WTC11 (cell line): ENCODE data around the gene MID1. TPM values are rescaled to one million over a fixed set of nuclear protein-coding genes. Genes with fewer than 3 reads are reported as not detected.

Source experiments
- ATAC-seq: fragments of 200-7000 bp; cut with Tn5 transposase; 2 replicates; pipeline ENCODE4 v1.10.0; 2021; ENCODE audit warnings: mild to moderate bottlenecking, moderate library complexity
- CTCF ChIA-PET: fragments of 300-600 bp; sonication (Branson Sonifier 250); formaldehyde crosslinking; loops from one replicate; lab custom pipeline; 2021; ENCODE audit warnings: antibody characterized with exemption; lab: Charles Lee
- POLR2A ChIA-PET: fragments of 350-600 bp; sonication (Branson Sonifier 250); formaldehyde crosslinking; loops from one replicate; lab custom pipeline; 2021; ENCODE audit warnings: antibody characterized with exemption; lab: Charles Lee
- DNase-seq: peaks from one replicate; pipeline ENCODE4 v3.0.0; 2021; ENCODE audit warnings: low spot score
- H3K27ac Mint-ChIP-seq: 2 replicates; pipeline ENCODE4 v1.8.0; 2021; ENCODE audit warnings: mixed read lengths
- H3K27me3 Mint-ChIP-seq: 2 replicates; pipeline ENCODE4 v1.8.0; 2021; ENCODE audit warnings: low read depth, mild to moderate bottlenecking, moderate library complexity, mixed read lengths
- H3K36me3 Mint-ChIP-seq: 2 replicates; pipeline ENCODE4 v1.8.0; 2021; ENCODE audit warnings: mixed read lengths
- H3K4me1 Mint-ChIP-seq: 2 replicates; pipeline ENCODE4 v1.8.0; 2022; ENCODE audit warnings: mixed read lengths
- H3K4me3 Mint-ChIP-seq: 2 replicates; pipeline ENCODE4 v1.8.0; 2021; ENCODE audit warnings: mild to moderate bottlenecking, moderate library complexity, mixed read lengths
- H3K9me3 Mint-ChIP-seq: 2 replicates; pipeline ENCODE4 v1.8.0; 2021; ENCODE audit warnings: mixed read lengths
- CBFB ChIP-seq: sonication (generic); formaldehyde crosslinking; IDR thresholded peaks from 2 replicates; pipeline ENCODE4 v1.8.1; 2022; ENCODE audit warnings: mild to moderate bottlenecking, low read depth, missing genetic modification reagents
- EMX1 ChIP-seq: fragments of 250-450 bp; sonication (Bioruptor Pico); IDR thresholded peaks from 2 replicates; pipeline ENCODE4 v1.8.0; 2021; ENCODE audit warnings: mild to moderate bottlenecking
- ETV6 ChIP-seq: sonication (generic); formaldehyde crosslinking; IDR thresholded peaks from 2 replicates; pipeline ENCODE4 v1.8.1; 2022; ENCODE audit warnings: mild to moderate bottlenecking, missing genetic modification reagents
- FOXK1 ChIP-seq: sonication (generic); formaldehyde crosslinking; IDR thresholded peaks from 2 replicates; pipeline ENCODE4 v1.8.0; 2022; ENCODE audit warnings: mild to moderate bottlenecking, moderate library complexity, missing genetic modification reagents
- GRHL2 ChIP-seq: fragments of 250-450 bp; sonication (Bioruptor Pico); IDR thresholded peaks from 2 replicates; pipeline ENCODE4 v1.8.0; 2022; ENCODE audit warnings: mild to moderate bottlenecking, moderate library complexity; ENCODE audit not compliant: insufficient replicate concordance, severe bottlenecking
- MYBL2 ChIP-seq: sonication (generic); formaldehyde crosslinking; IDR thresholded peaks from 2 replicates; pipeline ENCODE4 v1.8.1; 2023; ENCODE audit warnings: mild to moderate bottlenecking, moderate library complexity, missing genetic modification reagents
- PRDM15 ChIP-seq: sonication (generic); formaldehyde crosslinking; IDR thresholded peaks from 2 replicates; pipeline ENCODE4 v1.8.0; 2022; ENCODE audit warnings: missing genetic modification reagents
- RELA ChIP-seq: sonication (generic); formaldehyde crosslinking; IDR thresholded peaks from 2 replicates; pipeline ENCODE4 v1.8.1; 2022; ENCODE audit warnings: missing genetic modification reagents, mild to moderate bottlenecking, borderline replicate concordance
- TCF7 ChIP-seq: sonication (generic); formaldehyde crosslinking; IDR thresholded peaks from 2 replicates; pipeline ENCODE4 v1.8.0; 2022; ENCODE audit warnings: mild to moderate bottlenecking, low read depth, missing genetic modification reagents, moderate library complexity
- TEAD1 ChIP-seq: sonication (generic); formaldehyde crosslinking; IDR thresholded peaks from 2 replicates; pipeline ENCODE4 v1.8.0; 2022; ENCODE audit warnings: mild to moderate bottlenecking, missing genetic modification reagents
- TEAD4 ChIP-seq: sonication (generic); formaldehyde crosslinking; IDR thresholded peaks from 2 replicates; pipeline ENCODE4 v1.8.0; 2022; ENCODE audit warnings: mild to moderate bottlenecking, missing genetic modification reagents
- ZBTB21 ChIP-seq: sonication (generic); formaldehyde crosslinking; IDR thresholded peaks from 2 replicates; pipeline ENCODE4 v1.8.1; 2023; ENCODE audit warnings: mild to moderate bottlenecking, missing genetic modification reagents, borderline replicate concordance
- ZMAT4 ChIP-seq: fragments of 250-450 bp; sonication (Bioruptor Pico); IDR thresholded peaks from 2 replicates; pipeline ENCODE4 v1.9.0; 2021; ENCODE audit warnings: mild to moderate bottlenecking
- ZNF425 ChIP-seq: fragments of 250-450 bp; sonication (Bioruptor Pico); conservative IDR thresholded peaks from 2 replicates; pipeline ENCODE4 v1.9.0; 2021; ENCODE audit warnings: mild to moderate bottlenecking
- ZNF512 ChIP-seq: sonication (generic); formaldehyde crosslinking; IDR thresholded peaks from 2 replicates; pipeline ENCODE4 v1.8.1; 2022; ENCODE audit warnings: missing genetic modification reagents, borderline replicate concordance
- total RNA-seq: library from RNA; stranded (reverse); gene quantifications from 3 replicates; pipeline ENCODE4 v1.2.3, GENCODE V29; 2021
- TF ChIP-seq, protein P1 (sequence below): fragments of 250-450 bp; sonication (Bioruptor Pico); IDR thresholded peaks from 2 replicates; pipeline ENCODE4 v1.9.0; 2021; ENCODE audit warnings: mild to moderate bottlenecking, borderline replicate concordance
- TF ChIP-seq, protein P2 (sequence below): sonication (generic); formaldehyde crosslinking; IDR thresholded peaks from 2 replicates; pipeline ENCODE4 v1.8.1; 2023; ENCODE audit warnings: mild to moderate bottlenecking, missing genetic modification reagents, borderline replicate concordance

MID1 gene
- total RNA-seq, 1 experiment from 2014 or later, result 52.2 TPM

- TF ChIP-seq, protein P1, sequence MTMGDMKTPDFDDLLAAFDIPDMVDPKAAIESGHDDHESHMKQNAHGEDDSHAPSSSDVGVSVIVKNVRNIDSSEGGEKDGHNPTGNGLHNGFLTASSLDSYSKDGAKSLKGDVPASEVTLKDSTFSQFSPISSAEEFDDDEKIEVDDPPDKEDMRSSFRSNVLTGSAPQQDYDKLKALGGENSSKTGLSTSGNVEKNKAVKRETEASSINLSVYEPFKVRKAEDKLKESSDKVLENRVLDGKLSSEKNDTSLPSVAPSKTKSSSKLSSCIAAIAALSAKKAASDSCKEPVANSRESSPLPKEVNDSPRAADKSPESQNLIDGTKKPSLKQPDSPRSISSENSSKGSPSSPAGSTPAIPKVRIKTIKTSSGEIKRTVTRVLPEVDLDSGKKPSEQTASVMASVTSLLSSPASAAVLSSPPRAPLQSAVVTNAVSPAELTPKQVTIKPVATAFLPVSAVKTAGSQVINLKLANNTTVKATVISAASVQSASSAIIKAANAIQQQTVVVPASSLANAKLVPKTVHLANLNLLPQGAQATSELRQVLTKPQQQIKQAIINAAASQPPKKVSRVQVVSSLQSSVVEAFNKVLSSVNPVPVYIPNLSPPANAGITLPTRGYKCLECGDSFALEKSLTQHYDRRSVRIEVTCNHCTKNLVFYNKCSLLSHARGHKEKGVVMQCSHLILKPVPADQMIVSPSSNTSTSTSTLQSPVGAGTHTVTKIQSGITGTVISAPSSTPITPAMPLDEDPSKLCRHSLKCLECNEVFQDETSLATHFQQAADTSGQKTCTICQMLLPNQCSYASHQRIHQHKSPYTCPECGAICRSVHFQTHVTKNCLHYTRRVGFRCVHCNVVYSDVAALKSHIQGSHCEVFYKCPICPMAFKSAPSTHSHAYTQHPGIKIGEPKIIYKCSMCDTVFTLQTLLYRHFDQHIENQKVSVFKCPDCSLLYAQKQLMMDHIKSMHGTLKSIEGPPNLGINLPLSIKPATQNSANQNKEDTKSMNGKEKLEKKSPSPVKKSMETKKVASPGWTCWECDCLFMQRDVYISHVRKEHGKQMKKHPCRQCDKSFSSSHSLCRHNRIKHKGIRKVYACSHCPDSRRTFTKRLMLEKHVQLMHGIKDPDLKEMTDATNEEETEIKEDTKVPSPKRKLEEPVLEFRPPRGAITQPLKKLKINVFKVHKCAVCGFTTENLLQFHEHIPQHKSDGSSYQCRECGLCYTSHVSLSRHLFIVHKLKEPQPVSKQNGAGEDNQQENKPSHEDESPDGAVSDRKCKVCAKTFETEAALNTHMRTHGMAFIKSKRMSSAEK (CRISPR knock-in tag), result no peak
- TF ChIP-seq TCF7 (CRISPR knock-in tag) (no peak), TEAD4 (CRISPR knock-in tag) (no peak)
Measured at GRCh38 chrX:10509397-10509796, 111.0 kb downstream of the MID1 start (continued).

DNA sequence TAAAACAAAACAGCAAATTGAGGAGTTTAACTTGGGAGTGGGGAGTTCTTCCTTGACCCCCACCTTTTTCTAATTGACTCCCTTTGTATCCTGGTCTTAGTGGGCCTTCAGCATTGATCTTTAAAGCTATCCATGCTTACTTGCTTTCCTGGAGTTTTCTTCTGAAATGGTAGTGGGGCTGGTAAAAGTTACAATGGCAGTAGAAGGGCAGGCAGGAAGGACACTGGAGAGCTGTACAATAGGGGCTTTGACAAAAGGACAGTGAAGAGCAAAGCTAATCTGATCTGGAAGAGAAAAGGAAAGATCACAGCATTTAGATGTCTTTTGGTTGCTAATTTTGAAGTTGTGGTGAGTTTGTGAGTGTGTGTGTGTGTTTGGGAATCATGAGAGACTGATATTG is 111.5 kb downstream of the MID1 start:
- POLR2A ChIA-PET, result no interaction called here
- Mint-ChIP-seq H3K27ac (peak overlapping the region; percentile 87), H3K4me3 (peak overlapping the region; percentile 26), H3K27me3 (no peaks in the 10 kb centered on the region), H3K4me1 (peaks cover 63% of the 10 kb centered on the region), H3K36me3 (peaks cover 6% of the 10 kb centered on the region; the same call in 1 of the 2 replicates), H3K9me3 (no peaks in the 10 kb centered on the region)
- ATAC-seq (peak; percentile 92), DNase-seq (no peak)
- 0 out of 2 replicates have a peak, but pooled peaks have one; percentile 12 for TF ChIP-seq ETV6 (CRISPR knock-in tag)
- no peak for TF ChIP-seq CBFB
- TF ChIP-seq GRHL2 (CRISPR knock-in tag), result no peak
- no peak for TF ChIP-seq ZMAT4 (CRISPR knock-in tag)
- CTCF ChIA-PET, result interaction anchor here (1.0 to 1.6 kb wide), 4 partner anchors 9 to 319 kb away, joined by 3 to 6 read pairs (median 3); no protein-coding TSS in a partner anchor

DNA sequence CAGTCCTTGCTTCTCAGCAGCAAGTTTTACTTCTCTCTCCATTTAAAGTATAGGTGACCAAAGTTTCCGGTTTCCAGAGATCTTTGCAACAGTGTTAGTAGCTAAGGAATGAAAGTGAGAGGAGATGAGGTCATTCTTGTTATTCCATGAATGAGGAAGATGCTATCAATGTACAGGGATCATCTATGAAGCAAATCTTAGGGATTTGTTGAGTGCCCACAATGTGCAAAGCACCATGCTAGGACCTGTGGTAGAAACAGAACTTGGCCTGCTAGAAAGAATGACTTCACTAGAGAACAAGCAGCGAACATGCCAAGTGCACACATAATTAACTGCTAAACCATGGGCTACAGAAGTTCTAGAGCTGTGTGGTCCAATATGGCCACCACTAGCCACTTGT is 112.5 kb downstream of the MID1 start:
- no peaks in the 10 kb centered on the region for H3K9me3 Mint-ChIP-seq
- no peaks in the 10 kb centered on the region for H3K27me3 Mint-ChIP-seq
- H3K4me1 Mint-ChIP-seq, result peaks cover 64% of the 10 kb centered on the region
- CTCF ChIA-PET, result no interaction called here
- no peak overlapping the region for H3K4me3 Mint-ChIP-seq
- H3K27ac Mint-ChIP-seq, result peak overlapping the region; percentile 80; the same call in 1 of the 2 replicates
- POLR2A ChIA-PET, result no interaction called here
- DNase-seq, result no peak
- no peak for ATAC-seq
- H3K36me3 Mint-ChIP-seq, result peaks cover 6% of the 10 kb centered on the region; the same call in 1 of the 2 replicates
- TF ChIP-seq FOXK1 (no peak), TEAD1 (no peak), ETV6 (CRISPR knock-in tag) (no peak), MYBL2 (CRISPR knock-in tag) (no peak), RELA (no peak), ZNF425 (CRISPR knock-in tag) (no peak), ZNF512 (CRISPR knock-in tag) (no peak), PRDM15 (no peak), TEAD4 (CRISPR knock-in tag) (no peak), ZBTB21 (no peak), EMX1 (no peak)
- TF ChIP-seq, protein P2, sequence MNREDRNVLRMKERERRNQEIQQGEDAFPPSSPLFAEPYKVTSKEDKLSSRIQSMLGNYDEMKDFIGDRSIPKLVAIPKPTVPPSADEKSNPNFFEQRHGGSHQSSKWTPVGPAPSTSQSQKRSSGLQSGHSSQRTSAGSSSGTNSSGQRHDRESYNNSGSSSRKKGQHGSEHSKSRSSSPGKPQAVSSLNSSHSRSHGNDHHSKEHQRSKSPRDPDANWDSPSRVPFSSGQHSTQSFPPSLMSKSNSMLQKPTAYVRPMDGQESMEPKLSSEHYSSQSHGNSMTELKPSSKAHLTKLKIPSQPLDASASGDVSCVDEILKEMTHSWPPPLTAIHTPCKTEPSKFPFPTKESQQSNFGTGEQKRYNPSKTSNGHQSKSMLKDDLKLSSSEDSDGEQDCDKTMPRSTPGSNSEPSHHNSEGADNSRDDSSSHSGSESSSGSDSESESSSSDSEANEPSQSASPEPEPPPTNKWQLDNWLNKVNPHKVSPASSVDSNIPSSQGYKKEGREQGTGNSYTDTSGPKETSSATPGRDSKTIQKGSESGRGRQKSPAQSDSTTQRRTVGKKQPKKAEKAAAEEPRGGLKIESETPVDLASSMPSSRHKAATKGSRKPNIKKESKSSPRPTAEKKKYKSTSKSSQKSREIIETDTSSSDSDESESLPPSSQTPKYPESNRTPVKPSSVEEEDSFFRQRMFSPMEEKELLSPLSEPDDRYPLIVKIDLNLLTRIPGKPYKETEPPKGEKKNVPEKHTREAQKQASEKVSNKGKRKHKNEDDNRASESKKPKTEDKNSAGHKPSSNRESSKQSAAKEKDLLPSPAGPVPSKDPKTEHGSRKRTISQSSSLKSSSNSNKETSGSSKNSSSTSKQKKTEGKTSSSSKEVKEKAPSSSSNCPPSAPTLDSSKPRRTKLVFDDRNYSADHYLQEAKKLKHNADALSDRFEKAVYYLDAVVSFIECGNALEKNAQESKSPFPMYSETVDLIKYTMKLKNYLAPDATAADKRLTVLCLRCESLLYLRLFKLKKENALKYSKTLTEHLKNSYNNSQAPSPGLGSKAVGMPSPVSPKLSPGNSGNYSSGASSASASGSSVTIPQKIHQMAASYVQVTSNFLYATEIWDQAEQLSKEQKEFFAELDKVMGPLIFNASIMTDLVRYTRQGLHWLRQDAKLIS (CRISPR knock-in tag), result no peak
